WTC11 (cell line): ENCODE measurements around the gene HMX3.

Experiments used
- MAX ChIP-seq: sonication (generic); formaldehyde crosslinking; IDR thresholded peaks from 2 replicates; pipeline ENCODE4 v1.8.0; 2022; ENCODE audit warnings: mild to moderate bottlenecking, missing genetic modification reagents
- TF ChIP-seq, protein P1 (sequence below): fragments of 200-600 bp; IDR thresholded peaks from 2 replicates; pipeline ENCODE4 v1.8.0; 2022; ENCODE audit warnings: antibody characterized with exemption
- TF ChIP-seq, protein P2 (sequence below): sonication (generic); formaldehyde crosslinking; conservative IDR thresholded peaks from 2 replicates; pipeline ENCODE4 v1.8.1; 2022; ENCODE audit warnings: mild to moderate bottlenecking, missing genetic modification reagents

GRCh38 chr10:123087348-123087747, 48.4 kb upstream of the HMX3 start:
- TF ChIP-seq MAX (CRISPR knock-in tag): no peak
- TF ChIP-seq, protein P1, sequence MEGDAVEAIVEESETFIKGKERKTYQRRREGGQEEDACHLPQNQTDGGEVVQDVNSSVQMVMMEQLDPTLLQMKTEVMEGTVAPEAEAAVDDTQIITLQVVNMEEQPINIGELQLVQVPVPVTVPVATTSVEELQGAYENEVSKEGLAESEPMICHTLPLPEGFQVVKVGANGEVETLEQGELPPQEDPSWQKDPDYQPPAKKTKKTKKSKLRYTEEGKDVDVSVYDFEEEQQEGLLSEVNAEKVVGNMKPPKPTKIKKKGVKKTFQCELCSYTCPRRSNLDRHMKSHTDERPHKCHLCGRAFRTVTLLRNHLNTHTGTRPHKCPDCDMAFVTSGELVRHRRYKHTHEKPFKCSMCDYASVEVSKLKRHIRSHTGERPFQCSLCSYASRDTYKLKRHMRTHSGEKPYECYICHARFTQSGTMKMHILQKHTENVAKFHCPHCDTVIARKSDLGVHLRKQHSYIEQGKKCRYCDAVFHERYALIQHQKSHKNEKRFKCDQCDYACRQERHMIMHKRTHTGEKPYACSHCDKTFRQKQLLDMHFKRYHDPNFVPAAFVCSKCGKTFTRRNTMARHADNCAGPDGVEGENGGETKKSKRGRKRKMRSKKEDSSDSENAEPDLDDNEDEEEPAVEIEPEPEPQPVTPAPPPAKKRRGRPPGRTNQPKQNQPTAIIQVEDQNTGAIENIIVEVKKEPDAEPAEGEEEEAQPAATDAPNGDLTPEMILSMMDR: no peak
- TF ChIP-seq, protein P2, sequence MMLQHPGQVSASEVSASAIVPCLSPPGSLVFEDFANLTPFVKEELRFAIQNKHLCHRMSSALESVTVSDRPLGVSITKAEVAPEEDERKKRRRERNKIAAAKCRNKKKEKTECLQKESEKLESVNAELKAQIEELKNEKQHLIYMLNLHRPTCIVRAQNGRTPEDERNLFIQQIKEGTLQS: no peak
